GM13977 (cell line): ENCODE results near the gene MCM3AP.

Experiments used
- DNase-seq: peaks from one replicate; pipeline ENCODE4 v3.0.0; 2012; ENCODE audit warnings: low spot score
- in situ Hi-C: fragments of 300-500 bp; cut with MboI; formaldehyde crosslinking; loops from one replicate; pipeline ENCODE4 v1.12.0; 2022; ENCODE audit warnings: low sequenced_read_pairs, low pct_unique_long_range_greater_than_20kb, mixed read lengths, inconsistent platforms; ENCODE audit not compliant: unreplicated experiment
- TF ChIP-seq, protein P1 (sequence below): IDR thresholded peaks from 2 replicates; pipeline ENCODE4 v1.5.1; 2012; ENCODE audit warnings: mild to moderate bottlenecking, control low read depth; ENCODE audit not compliant: insufficient read depth; ENCODE audit errors: extremely low read depth, missing control alignments

Gene MCM3AP

DNA sequence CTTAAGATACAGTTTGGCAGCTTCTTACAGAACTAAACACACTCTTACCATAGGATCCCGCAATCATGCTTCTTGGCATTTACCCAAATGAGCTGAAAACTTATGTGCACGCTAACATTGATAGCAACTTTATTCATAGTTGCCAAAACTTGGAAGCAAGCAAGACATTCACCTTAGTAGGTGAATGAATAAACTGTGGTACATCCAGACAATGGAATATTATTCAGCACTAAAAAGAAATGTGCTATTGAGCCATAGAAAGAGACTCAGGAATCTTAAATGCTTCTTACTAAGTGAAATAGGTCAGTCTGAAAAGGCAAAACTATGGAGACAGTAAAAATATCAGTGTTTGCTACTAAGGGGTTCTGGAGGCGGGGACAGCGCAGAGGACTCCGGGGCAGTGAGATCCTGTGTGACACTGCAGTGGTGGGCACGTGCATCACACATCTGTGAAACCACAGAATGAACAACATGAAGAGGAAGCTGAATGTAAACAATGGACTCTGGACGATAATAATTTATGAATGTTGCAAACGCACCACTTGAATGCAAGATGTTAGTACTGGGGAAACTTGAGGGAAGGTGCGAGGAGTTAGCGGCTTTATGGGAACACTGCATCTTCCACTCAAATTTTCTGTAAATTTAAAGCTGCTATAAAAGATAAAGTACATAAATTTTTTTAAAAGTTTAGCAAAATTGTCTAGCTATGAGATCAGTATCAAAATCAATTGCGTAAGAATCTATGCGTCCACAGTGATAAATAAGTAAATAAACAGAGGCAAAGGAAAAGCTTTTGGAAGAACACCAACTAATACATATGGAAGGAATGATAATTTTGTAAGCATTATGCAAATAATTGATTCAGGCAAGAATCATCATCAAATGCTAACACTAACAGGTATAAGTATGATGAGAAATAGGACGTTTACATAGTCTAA lies 85.7 kb downstream of the MCM3AP start:
- DNase-seq = no peak
- in situ Hi-C loops = no loop called here
- TF ChIP-seq, protein P1, sequence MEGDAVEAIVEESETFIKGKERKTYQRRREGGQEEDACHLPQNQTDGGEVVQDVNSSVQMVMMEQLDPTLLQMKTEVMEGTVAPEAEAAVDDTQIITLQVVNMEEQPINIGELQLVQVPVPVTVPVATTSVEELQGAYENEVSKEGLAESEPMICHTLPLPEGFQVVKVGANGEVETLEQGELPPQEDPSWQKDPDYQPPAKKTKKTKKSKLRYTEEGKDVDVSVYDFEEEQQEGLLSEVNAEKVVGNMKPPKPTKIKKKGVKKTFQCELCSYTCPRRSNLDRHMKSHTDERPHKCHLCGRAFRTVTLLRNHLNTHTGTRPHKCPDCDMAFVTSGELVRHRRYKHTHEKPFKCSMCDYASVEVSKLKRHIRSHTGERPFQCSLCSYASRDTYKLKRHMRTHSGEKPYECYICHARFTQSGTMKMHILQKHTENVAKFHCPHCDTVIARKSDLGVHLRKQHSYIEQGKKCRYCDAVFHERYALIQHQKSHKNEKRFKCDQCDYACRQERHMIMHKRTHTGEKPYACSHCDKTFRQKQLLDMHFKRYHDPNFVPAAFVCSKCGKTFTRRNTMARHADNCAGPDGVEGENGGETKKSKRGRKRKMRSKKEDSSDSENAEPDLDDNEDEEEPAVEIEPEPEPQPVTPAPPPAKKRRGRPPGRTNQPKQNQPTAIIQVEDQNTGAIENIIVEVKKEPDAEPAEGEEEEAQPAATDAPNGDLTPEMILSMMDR = no peak

DNA sequence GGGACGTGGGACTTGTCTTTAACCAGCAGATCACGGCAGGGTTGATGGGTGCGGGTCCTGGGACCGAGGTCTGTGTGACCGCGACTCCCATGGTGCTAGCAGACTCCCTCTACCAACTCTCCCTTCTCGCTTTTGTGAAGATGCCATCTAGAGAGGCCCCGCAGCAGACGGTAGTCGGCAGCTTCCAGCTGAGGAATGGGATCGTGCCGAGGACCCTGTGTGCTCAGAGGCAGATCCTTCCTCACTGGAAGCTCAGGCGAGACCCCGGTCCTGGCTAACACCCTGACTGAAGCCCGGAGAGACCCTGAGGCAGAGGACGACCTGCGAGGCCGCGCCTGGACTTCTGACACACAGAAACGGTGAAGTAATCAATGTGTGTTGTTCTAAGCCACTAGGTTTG lies 88.7 kb downstream of the MCM3AP start:
- DNase-seq = no peak
- TF ChIP-seq, protein P1 = no peak
- in situ Hi-C loops = no loop called here

DNA sequence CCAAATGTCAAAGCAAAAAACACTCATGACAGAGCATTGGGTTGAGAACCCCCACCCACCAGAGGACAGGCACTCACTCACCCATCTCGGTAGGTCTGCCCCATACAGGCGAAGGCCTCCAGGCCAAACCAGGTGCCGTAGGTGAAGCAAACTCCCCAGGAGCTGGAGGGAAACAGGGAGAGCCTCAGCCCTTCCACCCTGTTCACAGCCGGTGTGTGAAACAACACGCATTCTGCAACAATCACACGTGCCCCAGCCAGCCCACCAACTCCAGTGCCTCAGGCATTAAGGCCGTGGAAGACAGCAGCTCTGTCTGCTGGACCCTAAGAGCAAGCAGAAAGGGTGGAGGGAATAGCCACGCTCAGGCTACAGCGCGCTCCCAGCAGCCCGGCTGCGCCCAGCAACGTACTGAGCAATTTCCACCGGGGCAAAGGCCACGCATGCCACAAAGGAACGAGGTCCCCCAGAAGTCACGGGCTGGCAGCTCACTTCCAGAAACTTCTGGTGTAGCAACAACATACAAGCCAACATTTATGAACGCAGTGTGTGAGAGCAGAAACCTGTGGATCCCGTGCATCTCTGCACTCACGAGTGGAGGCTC lies 89.7 kb downstream of the MCM3AP start:
- in situ Hi-C loops = no loop called here
- TF ChIP-seq, protein P1 = no peak
- no peak for DNase-seq

DNA sequence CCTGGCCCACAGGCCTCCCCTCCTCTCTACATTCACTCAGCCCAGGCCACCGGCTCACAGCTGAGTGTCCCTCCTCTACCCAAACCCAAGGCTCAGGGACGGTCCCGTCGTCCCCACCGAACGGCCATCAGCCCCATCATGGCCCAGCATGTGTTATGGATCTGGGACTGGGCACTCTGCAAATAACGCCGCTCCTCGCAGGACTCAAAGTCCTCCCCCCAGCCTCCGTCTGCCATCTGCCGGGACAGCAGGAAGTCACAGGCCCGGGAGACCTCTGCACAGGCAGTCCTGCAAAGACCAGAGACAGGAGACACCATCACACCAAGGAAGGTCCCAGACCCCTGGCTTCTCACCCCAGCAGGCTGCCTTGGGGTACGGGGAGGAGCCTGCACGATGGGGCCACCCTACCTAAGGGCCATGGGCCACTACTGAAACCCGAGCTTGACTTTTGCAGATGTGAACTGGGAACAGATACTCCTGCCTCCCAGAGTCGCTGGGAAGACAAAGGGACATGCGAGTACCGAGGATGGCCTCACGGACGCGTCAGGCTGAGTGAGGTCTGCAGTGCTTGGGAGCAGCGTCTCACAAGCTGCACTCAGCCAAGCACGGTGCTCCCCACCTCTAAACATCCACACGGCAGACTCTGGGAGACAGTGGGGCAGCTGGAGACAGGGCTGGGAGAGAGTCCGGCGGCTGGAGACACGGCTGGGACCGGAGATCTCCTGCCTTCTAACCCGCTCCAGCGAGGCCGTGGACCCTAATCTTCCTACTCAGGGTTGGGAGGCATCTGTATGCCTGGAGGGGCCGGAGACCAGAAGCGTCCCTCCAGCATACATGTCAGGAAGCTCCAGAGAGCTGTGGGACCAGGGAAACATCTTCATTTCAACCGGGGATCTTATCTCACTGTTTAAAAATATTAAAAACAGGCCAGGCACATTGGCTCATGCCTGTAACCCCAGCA lies 90.8 kb downstream of the MCM3AP start:
- in situ Hi-C loops = no loop called here
- TF ChIP-seq, protein P1 = no peak
- no peak for DNase-seq

DNA sequence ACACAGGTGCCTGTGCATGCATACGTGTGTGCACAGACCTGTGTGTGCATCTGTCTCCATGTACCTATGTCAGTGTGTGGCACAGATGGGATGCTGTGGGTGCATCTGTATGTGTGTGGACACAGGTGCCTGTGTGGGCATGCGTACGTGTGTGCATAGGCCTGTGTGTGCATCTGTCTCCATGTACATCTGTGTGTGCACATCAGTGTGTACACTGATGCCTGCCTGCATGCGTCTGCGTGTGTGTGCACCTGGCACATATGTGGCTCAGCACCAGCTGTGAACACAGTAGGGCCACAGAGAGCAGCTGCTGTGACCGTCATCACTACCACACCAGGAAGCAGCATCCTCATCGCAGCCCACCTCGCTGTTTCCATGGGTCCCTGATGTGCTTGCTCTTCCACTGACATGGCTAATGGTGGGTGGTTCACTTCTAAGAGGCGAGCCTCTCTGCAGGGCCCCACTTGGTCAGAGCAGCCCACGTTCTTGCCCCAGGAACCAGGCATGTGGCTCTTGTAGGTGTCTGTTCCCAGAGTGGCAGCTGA lies 91.5 kb downstream of the MCM3AP start:
- TF ChIP-seq, protein P1 = no peak
- in situ Hi-C loops = no loop called here
- no peak for DNase-seq
